Neutrophil (primary cell): ENCODE results near the gene ANKS1B.

Experiments
- H3K27ac ChIP-seq: fragments of 200-600 bp; sonication (generic); 2 replicates; pipeline ENCODE4 v1.5.1; 2016; ENCODE audit warnings: mild to moderate bottlenecking, moderate library complexity
- H3K27me3 ChIP-seq: fragments of 200-600 bp; sonication (generic); 2 replicates; pipeline ENCODE4 v1.6.0; 2016; ENCODE audit warnings: mild to moderate bottlenecking
- H3K36me3 ChIP-seq: fragments of 200-600 bp; sonication (generic); 2 replicates; pipeline ENCODE4 v1.5.1; 2017
- H3K4me1 ChIP-seq, 2 experiments: fragments of 200-600 bp in 1 of 2; sonication (generic) in 1 of 2; 1 replicate in 1 of 2; 2 replicates in 1 of 2; pipeline versions ENCODE4 v1.5.1 to v1.6.1; 2013 to 2016; ENCODE audit warnings: low read depth in 1 of 2, low read length in 1 of 2, mild to moderate bottlenecking in 1 of 2, moderate library complexity in 1 of 2; ENCODE audit not compliant: control insufficient read depth in 1 of 2, insufficient read depth in 1 of 2
- H3K4me3 ChIP-seq, 2 experiments: fragments of 200-600 bp in 1 of 2; sonication (generic) in 1 of 2; 1 replicate in 1 of 2; 2 replicates in 1 of 2; pipeline ENCODE4 v1.5.1; 2013 to 2016; ENCODE audit warnings: low read depth in 1 of 2, low read length in 1 of 2, mild to moderate bottlenecking in 1 of 2, moderate library complexity in 1 of 2
- H3K9me3 ChIP-seq: fragments of 200-600 bp; sonication (generic); 2 replicates; pipeline ENCODE4 v1.5.1; 2016
- TF ChIP-seq, protein P1 (sequence below): fragments of 200-600 bp; sonication (generic); IDR thresholded peaks from 2 replicates; pipeline ENCODE4 v1.5.1; 2016; ENCODE audit warnings: antibody characterized with exemption

Gene ANKS1B

DNA sequence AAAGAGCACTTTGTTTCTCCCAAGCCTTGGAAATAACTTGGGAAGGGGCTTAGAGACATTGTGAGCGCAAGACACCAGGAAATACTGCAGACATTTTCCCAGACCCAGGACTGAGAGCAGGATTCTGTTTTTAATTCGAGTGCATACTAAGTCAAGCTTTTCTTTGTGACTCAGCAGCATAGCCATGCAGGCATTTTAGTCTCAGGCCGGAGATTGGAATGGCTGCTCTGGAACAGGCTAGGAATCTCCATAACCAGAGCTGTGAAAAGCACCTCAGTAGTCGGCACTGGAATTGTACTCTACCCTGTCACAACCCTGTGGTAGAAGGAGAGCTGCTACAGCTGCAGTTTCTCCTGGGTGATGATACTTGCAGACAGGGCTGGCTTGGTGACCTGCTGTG lies 366.1 kb downstream of the ANKS1B start:
- Histone ChIP-seq H3K27me3 (no peaks in the 10 kb centered on the region), H3K36me3 (no peaks in the 10 kb centered on the region)
- TF ChIP-seq, protein P1, sequence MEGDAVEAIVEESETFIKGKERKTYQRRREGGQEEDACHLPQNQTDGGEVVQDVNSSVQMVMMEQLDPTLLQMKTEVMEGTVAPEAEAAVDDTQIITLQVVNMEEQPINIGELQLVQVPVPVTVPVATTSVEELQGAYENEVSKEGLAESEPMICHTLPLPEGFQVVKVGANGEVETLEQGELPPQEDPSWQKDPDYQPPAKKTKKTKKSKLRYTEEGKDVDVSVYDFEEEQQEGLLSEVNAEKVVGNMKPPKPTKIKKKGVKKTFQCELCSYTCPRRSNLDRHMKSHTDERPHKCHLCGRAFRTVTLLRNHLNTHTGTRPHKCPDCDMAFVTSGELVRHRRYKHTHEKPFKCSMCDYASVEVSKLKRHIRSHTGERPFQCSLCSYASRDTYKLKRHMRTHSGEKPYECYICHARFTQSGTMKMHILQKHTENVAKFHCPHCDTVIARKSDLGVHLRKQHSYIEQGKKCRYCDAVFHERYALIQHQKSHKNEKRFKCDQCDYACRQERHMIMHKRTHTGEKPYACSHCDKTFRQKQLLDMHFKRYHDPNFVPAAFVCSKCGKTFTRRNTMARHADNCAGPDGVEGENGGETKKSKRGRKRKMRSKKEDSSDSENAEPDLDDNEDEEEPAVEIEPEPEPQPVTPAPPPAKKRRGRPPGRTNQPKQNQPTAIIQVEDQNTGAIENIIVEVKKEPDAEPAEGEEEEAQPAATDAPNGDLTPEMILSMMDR, result no peak

DNA sequence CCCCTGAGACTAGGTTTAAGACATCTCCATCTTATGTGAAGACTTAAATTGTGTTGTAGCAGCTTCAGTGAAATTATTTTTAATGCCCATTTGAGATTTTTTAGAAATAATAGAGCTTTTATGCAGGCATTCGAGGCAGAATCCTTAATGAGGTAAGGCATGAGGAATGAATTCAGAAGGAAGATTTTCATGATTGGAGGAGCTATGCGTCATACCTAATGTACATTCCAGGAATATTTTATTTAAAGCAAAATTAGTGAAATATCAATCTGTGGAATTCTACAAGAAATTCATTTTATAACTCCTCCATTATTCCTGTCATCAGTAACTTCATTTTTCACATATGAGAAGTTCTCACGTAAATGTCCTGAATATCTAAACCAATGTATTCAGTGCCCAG lies 373.1 kb downstream of the ANKS1B start:
- H3K9me3 ChIP-seq, result no peaks in the 10 kb centered on the region
- TF ChIP-seq, protein P1, result no peak
- no peaks in the 10 kb centered on the region for H3K36me3 ChIP-seq
- H3K27me3 ChIP-seq, result no peaks in the 10 kb centered on the region
- H3K4me1 ChIP-seq, result no peaks in the 10 kb centered on the region
- no peak overlapping the region for H3K27ac ChIP-seq
- H3K4me3 ChIP-seq, result no peak overlapping the region

More for the DNA sequence above, 366.1 kb downstream of the ANKS1B start:
- Histone ChIP-seq H3K4me1 (no peaks in the 10 kb centered on the region), H3K27ac (no peak overlapping the region), H3K9me3 (no peaks in the 10 kb centered on the region), H3K4me3 (no peak overlapping the region)

GRCh38 chr12:99611117-99611516 lies 373.6 kb downstream of the ANKS1B start:
- Histone ChIP-seq H3K27me3 (no peaks in the 10 kb centered on the region), H3K9me3 (no peaks in the 10 kb centered on the region), H3K27ac (no peak overlapping the region), H3K36me3 (no peaks in the 10 kb centered on the region), H3K4me3 (no peak overlapping the region), H3K4me1 (no peaks in the 10 kb centered on the region)
- TF ChIP-seq, protein P1, result no peak

DNA sequence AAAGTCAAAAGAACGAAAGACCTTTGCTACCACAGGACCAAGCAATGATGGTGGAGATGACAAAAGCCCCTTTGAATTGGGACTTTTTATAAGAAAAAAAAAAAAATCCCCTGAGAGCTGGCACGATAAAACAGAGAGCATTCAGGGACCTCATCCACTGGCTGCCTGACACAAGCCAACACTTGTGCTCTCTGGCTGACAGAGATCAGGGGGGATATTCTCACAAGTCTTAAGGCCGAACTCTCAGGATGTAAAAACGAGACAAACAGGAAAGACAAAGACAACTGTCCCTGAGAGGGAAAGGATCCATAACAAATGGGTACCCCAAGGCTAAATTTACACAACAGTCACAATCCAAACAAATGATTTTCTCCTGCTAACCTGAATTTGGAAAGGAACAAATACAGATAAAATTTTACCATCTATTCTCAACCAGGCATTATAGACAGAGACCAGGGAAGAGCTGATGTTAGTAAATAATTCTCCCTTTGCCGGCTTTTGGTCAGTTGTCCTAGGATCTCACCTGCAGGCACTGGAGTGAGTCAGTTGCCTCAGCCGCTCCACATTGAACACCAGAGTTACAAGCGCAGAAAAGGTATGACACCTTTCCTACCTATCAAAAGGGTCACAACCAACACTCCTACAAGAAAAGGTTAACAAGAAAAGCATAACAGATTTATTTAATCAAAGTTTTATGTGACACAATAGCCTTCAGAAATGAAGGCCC lies 375.1 kb downstream of the ANKS1B start:
- H3K9me3 ChIP-seq, result no peaks in the 10 kb centered on the region
- H3K4me3 ChIP-seq, result no peak overlapping the region
- H3K4me1 ChIP-seq, result no peaks in the 10 kb centered on the region
- TF ChIP-seq, protein P1, result no peak
- H3K36me3 ChIP-seq, result no peaks in the 10 kb centered on the region
- no peaks in the 10 kb centered on the region for H3K27me3 ChIP-seq
- H3K27ac ChIP-seq, result no peak overlapping the region

- H3K4me1 ChIP-seq, result no peaks in the 10 kb centered on the region
- TF ChIP-seq, protein P1, result no peak
- H3K27me3 ChIP-seq, result no peaks in the 10 kb centered on the region
- H3K36me3 ChIP-seq, result no peaks in the 10 kb centered on the region
- H3K9me3 ChIP-seq, result no peaks in the 10 kb centered on the region
- no peak overlapping the region for H3K4me3 ChIP-seq
- no peak overlapping the region for H3K27ac ChIP-seq
Observed at GRCh38 chr12:99600388-99600787, 384.3 kb downstream of the ANKS1B start.
